ENCODE measurements around the gene DMRT3. TPM values are rescaled to one million over a fixed set of nuclear protein-coding genes. Genes with fewer than 3 reads are reported as not detected.
A peak's percentile ranks its signal among the peaks of the same experiment; 100 is the strongest.

Gene DMRT3
- total RNA-seq, 3 donors from 2014 or later, result not detected

GRCh38 chr9:935348-935965 lies 41.0 kb upstream of the DMRT3 start:
- intact Hi-C loops (cut with DNase I, micrococcal nuclease), result no loop called here
- DNase-seq (peak in 1 of 3 donors; percentile 2), ATAC-seq (no peak)
- no peak for TF ChIP-seq CTCF (IDR thresholded peaks at IDR 0.05)
- no peaks in the 10 kb centered on the region for H3K36me3 ChIP-seq (ENCODE audit: low read depth)
- no peaks in the 10 kb centered on the region for H3K4me1 ChIP-seq (ENCODE audit: low read depth)
- H3K9me3 ChIP-seq, result no peaks in the 10 kb centered on the region
- no peak overlapping the region for H3K4me3 ChIP-seq

GRCh38 chr9:942805-943580 lies 33.5 kb upstream of the DMRT3 start:
- H3K9me3 ChIP-seq, result no peaks in the 10 kb centered on the region
- DNase-seq (no peak), ATAC-seq (no peak)
- TF ChIP-seq CTCF (IDR thresholded peaks at IDR 0.05), result no peak
- H3K4me3 ChIP-seq, result no peak overlapping the region
- intact Hi-C loops (cut with DNase I, micrococcal nuclease), result no loop called here
- no peaks in the 10 kb centered on the region for H3K36me3 ChIP-seq (ENCODE audit: low read depth)
- no peaks in the 10 kb centered on the region for H3K4me1 ChIP-seq (ENCODE audit: low read depth)

- ATAC-seq (no peak), DNase-seq (no peak)
- no peaks in the 10 kb centered on the region for H3K36me3 ChIP-seq (ENCODE audit: low read depth)
- TF ChIP-seq CTCF (IDR thresholded peaks at IDR 0.05), result no peak
- H3K9me3 ChIP-seq, result no peaks in the 10 kb centered on the region
- H3K4me1 ChIP-seq (ENCODE audit: low read depth), result no peaks in the 10 kb centered on the region
- H3K4me3 ChIP-seq, result no peak overlapping the region
- intact Hi-C loops (cut with DNase I, micrococcal nuclease), result no loop called here
Observed at GRCh38 chr9:947985-948384, 28.5 kb upstream of the DMRT3 start.

- H3K36me3 ChIP-seq (ENCODE audit: low read depth), result no peaks in the 10 kb centered on the region
- no peaks in the 10 kb centered on the region for H3K9me3 ChIP-seq
- no peak overlapping the region for H3K4me3 ChIP-seq
- ATAC-seq (no peak), DNase-seq (no peak)
- TF ChIP-seq CTCF (IDR thresholded peaks at IDR 0.05), result no peak
- no peaks in the 10 kb centered on the region for H3K4me1 ChIP-seq (ENCODE audit: low read depth)
- intact Hi-C loops (cut with DNase I, micrococcal nuclease), result no loop called here
Observed at GRCh38 chr9:948497-948896, 28.0 kb upstream of the DMRT3 start.

- ATAC-seq (no peak), DNase-seq (no peak)
- no peak for TF ChIP-seq CTCF (IDR thresholded peaks at IDR 0.05)
- no peaks in the 10 kb centered on the region for H3K4me1 ChIP-seq (ENCODE audit: low read depth)
- H3K4me3 ChIP-seq, result no peak overlapping the region
- H3K9me3 ChIP-seq, result no peaks in the 10 kb centered on the region
- no peaks in the 10 kb centered on the region for H3K36me3 ChIP-seq (ENCODE audit: low read depth)
- intact Hi-C loops (cut with DNase I, micrococcal nuclease), result no loop called here
Observed at GRCh38 chr9:950139-950538, 26.3 kb upstream of the DMRT3 start.

Data from mucosa of descending colon (tissue), 3 donors.